Astrocyte (in vitro differentiated cells and primary cell): ENCODE data around the gene PRR5L. TPM values are rescaled to one million over a fixed set of nuclear protein-coding genes. Genes with fewer than 3 reads are reported as not detected.

Experiments
- DNase-seq: peaks from one replicate; pipeline ENCODE4 v3.0.0-alpha.2; 2010; ENCODE audit warnings: low read depth
- FAIRE-seq: peaks from 2 replicates; lab custom pipeline; 2011; peaks lifted over from hg19 to GRCh38; lab: Jason Lieb, UNC
- H2AFZ ChIP-seq: 2 replicates; pipeline ENCODE4 v1.6.0; 2012; ENCODE audit warnings: low read depth, low read length, inconsistent platforms
- H3K27ac ChIP-seq: 2 replicates; pipeline ENCODE4 v1.5.1; 2011; ENCODE audit warnings: low read depth, low read length, inconsistent platforms
- H3K27me3 ChIP-seq: 2 replicates; pipeline ENCODE4 v1.6.0; 2011; ENCODE audit warnings: low read length, inconsistent platforms; ENCODE audit not compliant: insufficient read depth
- H3K36me3 ChIP-seq: 2 replicates; pipeline ENCODE4 v1.5.1; 2011; ENCODE audit warnings: low read length, inconsistent platforms; ENCODE audit not compliant: insufficient read depth
- H3K4me1 ChIP-seq: 2 replicates; pipeline ENCODE4 v1.5.1; 2011; ENCODE audit warnings: low read length, inconsistent platforms; ENCODE audit not compliant: insufficient read depth
- H3K4me2 ChIP-seq: 2 replicates; pipeline ENCODE4 v1.6.0; 2012; ENCODE audit warnings: low read length, inconsistent platforms
- H3K4me3 ChIP-seq: 2 replicates; pipeline ENCODE4 v1.5.1; 2011; ENCODE audit warnings: low read depth, mild to moderate bottlenecking, low read length, inconsistent platforms; ENCODE audit not compliant: insufficient read depth
- H3K79me2 ChIP-seq: 2 replicates; pipeline ENCODE4 v1.6.0; 2012; ENCODE audit warnings: mild to moderate bottlenecking, low read length, inconsistent platforms; ENCODE audit not compliant: insufficient read depth
- H3K9ac ChIP-seq: 2 replicates; pipeline ENCODE4 v1.6.0; 2012; ENCODE audit warnings: mild to moderate bottlenecking, low read length, inconsistent platforms
- H3K9me3 ChIP-seq: 2 replicates; pipeline ENCODE4 v1.5.1; 2012; ENCODE audit warnings: low read depth, mild to moderate bottlenecking, low read length, inconsistent platforms; ENCODE audit not compliant: insufficient read depth
- H4K20me1 ChIP-seq: 2 replicates; pipeline ENCODE4 v1.6.0; 2012; ENCODE audit warnings: low read length, inconsistent platforms; ENCODE audit not compliant: insufficient read depth
- H3K27ac Mint-ChIP-seq: one replicate; pipeline ENCODE4 v1.8.0; 2021; ENCODE audit warnings: mild to moderate bottlenecking, mixed read lengths; ENCODE audit not compliant: unreplicated experiment
- H3K27me3 Mint-ChIP-seq: one replicate; pipeline ENCODE4 v1.8.0; 2021; ENCODE audit warnings: low read depth, mixed read lengths; ENCODE audit not compliant: unreplicated experiment
- H3K36me3 Mint-ChIP-seq: one replicate; pipeline ENCODE4 v1.8.0; 2021; ENCODE audit warnings: low read depth, mixed read lengths; ENCODE audit not compliant: unreplicated experiment
- H3K4me1 Mint-ChIP-seq: one replicate; pipeline ENCODE4 v1.8.0; 2021; ENCODE audit warnings: low read depth, mixed read lengths; ENCODE audit not compliant: unreplicated experiment
- H3K4me3 Mint-ChIP-seq: one replicate; pipeline ENCODE4 v1.8.0; 2021; ENCODE audit warnings: mild to moderate bottlenecking, moderate library complexity, mixed read lengths; ENCODE audit not compliant: unreplicated experiment
- H3K9me3 Mint-ChIP-seq: one replicate; pipeline ENCODE4 v1.8.0; 2021; ENCODE audit warnings: mild to moderate bottlenecking, mixed read lengths; ENCODE audit not compliant: unreplicated experiment
- EZH2 ChIP-seq: IDR thresholded peaks from 2 replicates; pipeline ENCODE4 v1.6.1; 2012; ENCODE audit warnings: mild to moderate bottlenecking, low read length, inconsistent platforms; ENCODE audit not compliant: insufficient read depth
- total RNA-seq: library from RNA; stranded (reverse); gene quantifications from 2 replicates; pipeline ENCODE4 v1.2.1, GENCODE V29; 2021
- TF ChIP-seq, protein P1 (sequence below): IDR thresholded peaks from 2 replicates; pipeline ENCODE4 v1.5.1; 2011; ENCODE audit warnings: low read depth, mild to moderate bottlenecking, inconsistent platforms, low read length, moderate library complexity; ENCODE audit not compliant: insufficient read depth

The PRR5L gene
- total RNA-seq, 1 donor from 2014 or later: 55.6 TPM

- no peaks in the 10 kb centered on the region for H4K20me1 ChIP-seq
- DNase-seq (no peak), FAIRE-seq (peak; percentile 17)
- Mint-ChIP-seq H3K9me3 (no peaks in the 10 kb centered on the region), H3K27me3 (peaks cover 12% of the 10 kb centered on the region), H3K4me1 (peaks cover 13% of the 10 kb centered on the region), H3K4me3 (no peak overlapping the region), H3K36me3 (no peaks in the 10 kb centered on the region), H3K27ac (no peak overlapping the region)
- no peak overlapping the region for H3K4me2 ChIP-seq
- TF ChIP-seq, protein P1, sequence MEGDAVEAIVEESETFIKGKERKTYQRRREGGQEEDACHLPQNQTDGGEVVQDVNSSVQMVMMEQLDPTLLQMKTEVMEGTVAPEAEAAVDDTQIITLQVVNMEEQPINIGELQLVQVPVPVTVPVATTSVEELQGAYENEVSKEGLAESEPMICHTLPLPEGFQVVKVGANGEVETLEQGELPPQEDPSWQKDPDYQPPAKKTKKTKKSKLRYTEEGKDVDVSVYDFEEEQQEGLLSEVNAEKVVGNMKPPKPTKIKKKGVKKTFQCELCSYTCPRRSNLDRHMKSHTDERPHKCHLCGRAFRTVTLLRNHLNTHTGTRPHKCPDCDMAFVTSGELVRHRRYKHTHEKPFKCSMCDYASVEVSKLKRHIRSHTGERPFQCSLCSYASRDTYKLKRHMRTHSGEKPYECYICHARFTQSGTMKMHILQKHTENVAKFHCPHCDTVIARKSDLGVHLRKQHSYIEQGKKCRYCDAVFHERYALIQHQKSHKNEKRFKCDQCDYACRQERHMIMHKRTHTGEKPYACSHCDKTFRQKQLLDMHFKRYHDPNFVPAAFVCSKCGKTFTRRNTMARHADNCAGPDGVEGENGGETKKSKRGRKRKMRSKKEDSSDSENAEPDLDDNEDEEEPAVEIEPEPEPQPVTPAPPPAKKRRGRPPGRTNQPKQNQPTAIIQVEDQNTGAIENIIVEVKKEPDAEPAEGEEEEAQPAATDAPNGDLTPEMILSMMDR: no peak
- no peak for TF ChIP-seq EZH2
- no peaks in the 10 kb centered on the region for H3K79me2 ChIP-seq
- no peaks in the 10 kb centered on the region for H3K4me1 ChIP-seq
- H3K27me3 ChIP-seq: no peaks in the 10 kb centered on the region
- H3K36me3 ChIP-seq: no peaks in the 10 kb centered on the region
- H3K27ac ChIP-seq: no peak overlapping the region
- no peak overlapping the region for H3K4me3 ChIP-seq
- H2AFZ ChIP-seq: no peak overlapping the region
- H3K9me3 ChIP-seq: no peaks in the 10 kb centered on the region
- no peak overlapping the region for H3K9ac ChIP-seq
Measured at GRCh38 chr11:36342327-36342726, 46.2 kb downstream of the PRR5L start.

DNA sequence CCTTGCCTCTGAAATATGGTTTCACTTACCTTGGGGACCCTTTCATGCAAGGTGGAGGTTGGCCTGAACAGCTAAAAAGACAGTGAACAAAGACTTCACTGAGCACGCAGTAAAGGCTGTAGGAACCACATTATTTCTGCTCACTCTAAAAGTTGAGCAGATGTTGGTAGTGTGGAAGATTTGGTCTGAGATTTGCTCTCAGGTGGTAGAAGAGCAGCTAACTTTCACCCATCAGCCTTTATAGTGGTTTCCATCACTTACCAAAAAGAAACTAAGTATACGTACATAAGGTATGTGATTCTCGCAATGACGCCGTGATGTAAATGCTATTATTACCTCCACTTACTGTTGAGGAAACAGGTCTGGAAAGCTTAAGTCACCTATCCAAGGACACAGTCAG is 47.3 kb downstream of the PRR5L start:
- TF ChIP-seq, protein P1: no peak
- TF ChIP-seq EZH2: no peak
- H3K79me2 ChIP-seq: no peaks in the 10 kb centered on the region
- no peaks in the 10 kb centered on the region for H3K27me3 ChIP-seq
- H2AFZ ChIP-seq: no peak overlapping the region
- H3K9me3 ChIP-seq: no peaks in the 10 kb centered on the region
- H3K36me3 ChIP-seq: no peaks in the 10 kb centered on the region
- no peaks in the 10 kb centered on the region for H3K36me3 Mint-ChIP-seq
- no peaks in the 10 kb centered on the region for H4K20me1 ChIP-seq
- H3K27ac Mint-ChIP-seq: no peak overlapping the region
- H3K4me2 ChIP-seq: no peak overlapping the region
- no peak overlapping the region for H3K9ac ChIP-seq
- no peaks in the 10 kb centered on the region for H3K4me1 ChIP-seq
- no peak overlapping the region for H3K4me3 ChIP-seq
- no peak for FAIRE-seq
- H3K4me3 Mint-ChIP-seq: no peak overlapping the region
- no peaks in the 10 kb centered on the region for H3K9me3 Mint-ChIP-seq
- H3K27ac ChIP-seq: no peak overlapping the region
- no peak for DNase-seq
- peaks cover 13% of the 10 kb centered on the region for H3K4me1 Mint-ChIP-seq
- peaks cover 10% of the 10 kb centered on the region for H3K27me3 Mint-ChIP-seq

GRCh38 chr11:36345084-36345511 is 49.0 kb downstream of the PRR5L start:
- no peaks in the 10 kb centered on the region for H3K4me1 ChIP-seq
- TF ChIP-seq, protein P1: no peak
- no peak for TF ChIP-seq EZH2
- H3K27ac Mint-ChIP-seq: no peak overlapping the region
- no peaks in the 10 kb centered on the region for H3K79me2 ChIP-seq
- peaks cover 13% of the 10 kb centered on the region for H3K4me1 Mint-ChIP-seq
- DNase-seq (no peak), FAIRE-seq (no peak)
- H3K4me3 Mint-ChIP-seq: no peak overlapping the region
- H3K36me3 Mint-ChIP-seq: no peaks in the 10 kb centered on the region
- no peak overlapping the region for H3K4me3 ChIP-seq
- no peaks in the 10 kb centered on the region for H4K20me1 ChIP-seq
- H2AFZ ChIP-seq: no peak overlapping the region
- no peaks in the 10 kb centered on the region for H3K9me3 ChIP-seq
- H3K9me3 Mint-ChIP-seq: no peaks in the 10 kb centered on the region
- H3K4me2 ChIP-seq: no peak overlapping the region
- H3K27ac ChIP-seq: no peak overlapping the region
- peaks cover 10% of the 10 kb centered on the region for H3K27me3 Mint-ChIP-seq
- H3K36me3 ChIP-seq: no peaks in the 10 kb centered on the region
- H3K9ac ChIP-seq: no peak overlapping the region
- no peaks in the 10 kb centered on the region for H3K27me3 ChIP-seq
